Stimulated activated CD8-positive, alpha-beta memory T cell treated with anti-CD3 and anti-CD28 coated beads, Interleukin-15, amount 100 ng/mL, for 48 hours (primary cell): ENCODE results near the gene FAHD1.
"Not testable (repeated sequence)": the region's sequence is repeated elsewhere in the genome, so short reads cannot be mapped to it uniquely, and the experiment has no call there.

Source experiments
- DNase-seq, 2 donors: peaks; one replicate each; pipeline ENCODE4 v3.0.0-alpha.2; 2020; ENCODE audit warnings: low read depth in 2 of 2

FAHD1 gene

GRCh38 chr16:1789643-1790045 lies 37.4 kb upstream of the FAHD1 start:
- DNase-seq: no peak

DNA sequence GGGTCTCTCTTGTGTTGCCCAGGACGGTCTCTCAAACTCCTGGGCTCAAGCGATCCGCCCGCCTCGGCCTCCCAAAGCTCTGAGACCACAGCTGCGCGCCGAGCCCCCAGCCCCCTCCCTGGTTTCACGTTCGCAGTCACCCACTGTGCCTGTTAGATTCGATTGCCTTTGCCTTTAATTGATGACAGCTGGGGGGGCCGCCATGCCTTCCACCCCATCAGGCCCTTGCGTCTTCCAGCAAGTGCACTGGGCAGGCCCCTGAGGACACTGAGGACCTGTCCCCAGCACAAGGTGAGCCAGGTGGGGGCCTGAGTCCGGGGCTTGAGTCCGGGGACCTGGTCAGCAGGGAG lies 36.8 kb upstream of the FAHD1 start:
- DNase-seq: no peak

DNA sequence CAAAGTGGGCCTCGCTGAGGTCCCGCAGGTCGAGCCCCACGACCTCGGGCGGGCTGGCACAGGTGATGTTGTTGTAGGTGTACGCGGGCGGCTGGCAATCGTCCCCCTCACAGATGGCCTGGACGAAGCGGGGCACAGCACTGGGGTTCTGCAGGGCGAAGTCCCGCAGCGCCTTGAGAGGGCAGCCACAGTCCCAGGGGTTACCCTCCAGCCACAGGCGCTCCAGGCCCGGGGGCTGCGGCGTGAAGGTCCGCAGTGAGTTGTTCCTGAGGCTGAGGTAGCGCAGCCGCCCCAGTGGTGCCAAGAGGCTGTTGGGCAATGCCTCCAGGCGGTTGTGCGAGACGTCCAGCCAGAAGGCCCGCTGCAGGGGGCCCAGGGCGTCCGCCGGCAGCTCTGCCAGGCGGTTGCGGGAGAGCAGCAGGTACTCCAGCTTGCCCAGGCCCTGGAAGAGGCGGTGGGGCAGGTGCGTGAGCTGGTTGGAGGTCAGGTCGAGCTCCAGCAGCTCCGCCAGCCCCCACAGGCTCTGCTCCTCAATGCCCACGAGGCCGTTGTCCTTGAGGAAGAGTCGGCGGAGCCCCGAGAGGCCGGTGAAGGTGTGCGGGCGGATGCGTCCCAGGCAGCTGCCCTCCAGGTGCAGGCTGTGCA lies 36.3 kb upstream of the FAHD1 start:
- no peak for DNase-seq

GRCh38 chr16:1791256-1791942 lies 35.6 kb upstream of the FAHD1 start:
- no peak for DNase-seq

DNA sequence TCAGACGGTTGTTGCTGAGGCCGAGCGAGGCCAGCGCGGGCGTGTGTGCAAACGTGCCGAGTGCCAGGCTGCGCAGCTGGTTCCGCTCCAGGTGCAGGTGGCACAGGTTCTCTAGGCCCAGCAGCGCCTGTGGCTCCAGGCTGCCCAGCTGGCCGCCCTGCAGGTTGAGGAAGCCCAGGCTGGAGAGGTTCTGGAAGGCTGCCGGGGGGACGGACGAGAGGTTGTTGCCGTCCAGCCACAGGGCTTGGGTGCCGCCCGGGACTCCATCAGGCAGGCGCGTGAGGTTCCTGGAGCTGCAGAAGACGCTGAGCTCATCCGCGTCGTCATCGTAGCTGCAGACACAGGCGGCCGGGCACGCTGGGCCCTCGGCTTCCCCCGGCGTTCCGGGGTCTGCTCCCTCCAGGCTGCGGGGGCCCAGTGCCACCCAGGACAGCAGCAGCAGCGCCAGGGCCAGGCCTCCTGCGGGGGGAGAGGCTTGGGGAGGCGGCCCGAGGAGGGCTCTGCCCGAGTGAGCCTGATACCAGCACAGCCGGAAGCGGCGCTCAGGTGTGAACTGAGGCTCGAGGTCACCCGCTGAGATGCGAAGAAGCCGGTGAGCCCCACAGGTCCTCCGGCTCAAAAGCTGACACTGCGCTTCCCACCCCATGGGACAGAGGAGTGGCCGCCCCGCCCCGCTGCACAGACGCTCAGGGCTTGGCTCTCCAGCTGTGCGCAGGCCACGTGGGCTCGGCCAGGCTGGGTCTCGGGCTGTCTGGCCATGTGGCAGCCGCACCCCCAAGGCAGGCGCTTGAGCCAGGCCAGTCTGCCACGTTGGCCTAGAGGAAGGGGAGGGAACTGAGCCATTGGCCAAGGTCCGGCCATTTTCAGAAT lies 34.8 kb upstream of the FAHD1 start:
- no peak for DNase-seq

GRCh38 chr16:1792836-1793577 lies 34.0 kb upstream of the FAHD1 start:
- no peak for DNase-seq

GRCh38 chr16:1793578-1794220 lies 33.3 kb upstream of the FAHD1 start, which contains the start of gene IGFALS:
Gene IGFALS, minus strand, starts transcription at chr16:1793705. Its CDS starts 53 bp downstream, at chr16:1793652.
- DNase-seq: no peak

DNA sequence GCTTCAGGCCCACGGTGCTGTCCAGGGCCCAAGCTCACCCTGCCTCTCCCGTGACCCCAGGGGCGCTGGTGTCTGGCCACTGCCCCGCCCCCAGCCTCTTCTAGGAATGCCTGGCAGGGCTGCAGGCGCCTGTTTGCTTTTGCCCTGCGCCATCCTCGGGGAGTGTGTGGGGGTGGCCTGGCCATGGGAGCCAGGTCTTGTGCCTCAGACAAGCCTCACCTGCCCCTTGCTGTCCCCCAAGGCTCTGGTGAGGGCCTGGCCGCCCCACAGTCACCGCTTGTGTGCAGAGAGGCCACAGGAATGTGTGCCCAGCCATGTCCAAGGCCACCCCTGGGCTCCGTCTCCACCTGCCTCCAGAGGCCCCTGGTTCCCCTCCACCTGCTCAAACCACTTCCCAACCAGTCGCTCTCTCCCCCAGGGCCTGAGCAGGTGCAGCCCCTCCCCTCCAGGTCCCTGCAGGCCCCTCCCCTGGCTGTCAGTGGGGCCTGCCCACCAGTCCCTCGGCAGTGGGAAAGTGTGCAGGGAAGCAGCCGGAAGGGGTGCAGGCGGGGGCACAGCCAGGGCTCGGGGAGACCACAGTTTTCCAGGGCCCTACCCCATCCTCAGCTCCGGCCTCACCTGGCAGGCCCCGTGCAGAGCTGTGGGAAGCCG lies 32.7 kb upstream of the FAHD1 start:
- DNase-seq: no peak

DNA sequence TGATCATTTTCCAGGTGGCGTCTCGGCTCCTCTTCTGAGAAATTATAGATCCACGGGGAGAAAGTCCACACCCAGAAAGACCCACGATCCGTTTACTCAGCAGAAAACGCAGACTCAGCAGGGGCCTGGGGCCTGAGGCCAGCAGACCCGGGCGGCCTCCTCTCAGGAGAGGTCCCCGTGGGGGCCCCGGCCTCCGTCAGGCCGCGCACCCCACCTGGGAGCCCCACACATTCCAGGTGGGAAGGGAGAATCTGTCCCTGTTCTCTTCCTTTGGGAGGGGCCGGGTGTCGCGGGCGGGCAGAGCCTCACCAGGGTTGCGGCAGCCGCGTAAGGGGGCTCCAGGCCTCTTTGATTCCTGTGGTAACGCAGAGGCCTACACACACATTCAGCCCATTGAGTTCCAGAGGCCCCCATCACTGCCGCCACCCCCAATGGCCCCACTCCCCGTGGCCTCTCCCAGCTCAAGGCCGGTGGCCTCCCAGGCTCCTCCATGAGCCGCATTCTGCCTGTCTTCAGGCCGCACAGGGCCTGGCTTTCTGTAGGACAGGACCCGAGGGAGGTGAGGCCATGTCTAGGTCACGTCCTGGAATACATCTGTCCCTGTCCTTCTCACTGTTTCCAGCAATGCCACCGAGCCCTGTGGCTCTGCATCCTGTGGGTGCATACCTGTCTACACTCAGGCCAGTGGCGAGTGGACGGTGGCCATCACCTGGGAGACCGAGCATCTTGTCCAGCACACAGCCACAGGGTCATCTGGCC lies 31.9 kb upstream of the FAHD1 start:
- no peak for DNase-seq

DNA sequence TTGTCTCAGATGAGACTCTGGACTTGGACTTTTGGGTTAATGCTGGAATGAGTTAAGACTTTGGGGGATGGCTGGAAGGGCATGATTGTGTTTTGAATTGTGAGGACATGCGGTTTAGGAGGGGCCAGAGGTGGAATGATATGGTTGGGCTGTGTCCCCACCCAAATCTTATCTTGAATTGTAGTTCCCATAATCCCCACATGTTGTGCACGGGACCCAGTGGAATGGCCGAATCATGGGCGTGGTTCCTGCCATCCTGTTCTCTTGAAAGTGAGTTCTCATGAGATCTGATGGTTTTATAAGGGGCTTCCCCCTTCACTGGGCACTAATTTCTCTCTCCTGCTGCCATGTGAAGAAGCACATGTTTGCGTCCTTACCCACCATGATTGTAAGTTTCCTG lies 27.7 kb upstream of the FAHD1 start:
- not testable (repeated sequence) for DNase-seq

DNA sequence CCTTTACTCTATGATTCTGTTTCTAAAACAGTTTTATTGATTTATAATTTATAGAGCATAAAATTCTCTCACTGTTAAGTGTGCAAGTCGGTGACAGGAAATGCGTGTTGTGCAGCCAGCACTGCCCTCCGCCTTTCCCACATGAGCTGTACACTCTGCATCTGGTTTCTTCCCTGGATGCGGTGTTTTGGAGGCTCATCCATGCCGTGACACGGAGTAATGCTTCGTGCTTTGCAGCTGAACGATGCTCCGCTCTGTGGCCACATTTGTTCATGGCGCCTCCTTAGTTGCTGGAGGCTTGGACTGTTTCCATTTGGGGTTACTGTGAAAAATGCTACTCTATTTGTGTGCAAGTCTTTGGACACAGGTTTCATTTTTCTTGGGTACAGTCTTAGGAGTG lies 26.3 kb upstream of the FAHD1 start:
- no peak for DNase-seq

GRCh38 chr16:1807626-1808025 lies 19.4 kb upstream of the FAHD1 start:
- DNase-seq: no peak

- DNase-seq: no peak
Observed at GRCh38 chr16:1808691-1809090, 18.3 kb upstream of the FAHD1 start.

DNA sequence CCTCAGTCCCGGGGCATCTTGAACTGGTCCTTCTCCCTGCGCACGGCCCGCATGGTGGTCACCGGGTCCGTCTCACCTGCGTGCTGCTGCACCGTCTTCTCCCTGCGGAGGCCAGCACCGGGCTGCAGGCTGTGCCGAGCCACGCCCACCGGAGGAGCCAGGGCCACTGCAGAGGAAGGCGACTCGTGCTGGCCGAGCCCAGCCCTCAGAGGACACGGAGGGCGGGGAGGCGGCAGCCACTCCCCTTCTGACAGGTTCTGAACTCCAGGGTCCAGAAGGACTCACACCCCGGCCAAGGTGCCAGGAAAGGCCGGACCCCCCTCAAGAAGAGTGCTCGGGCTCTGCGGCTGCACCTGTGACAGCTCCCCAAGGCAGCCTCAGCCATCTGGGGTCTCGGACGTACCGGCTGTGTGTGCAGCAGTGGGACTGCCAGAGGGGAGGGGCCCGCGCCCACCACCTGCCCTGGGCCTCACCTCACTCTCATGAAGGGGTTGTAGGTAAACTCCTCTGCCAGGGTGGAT lies 17.7 kb upstream of the FAHD1 start:
- no peak for DNase-seq

- no peak for DNase-seq
Observed at GRCh38 chr16:1810106-1810505, 16.9 kb upstream of the FAHD1 start.

- no peak for DNase-seq
Observed at GRCh38 chr16:1810536-1810935, 16.5 kb upstream of the FAHD1 start.

- DNase-seq: peak; percentile 38 to 49
Observed at GRCh38 chr16:1812732-1813163, 14.3 kb upstream of the FAHD1 start.

GRCh38 chr16:1815461-1815860 lies 11.5 kb upstream of the FAHD1 start:
- no peak for DNase-seq

DNA sequence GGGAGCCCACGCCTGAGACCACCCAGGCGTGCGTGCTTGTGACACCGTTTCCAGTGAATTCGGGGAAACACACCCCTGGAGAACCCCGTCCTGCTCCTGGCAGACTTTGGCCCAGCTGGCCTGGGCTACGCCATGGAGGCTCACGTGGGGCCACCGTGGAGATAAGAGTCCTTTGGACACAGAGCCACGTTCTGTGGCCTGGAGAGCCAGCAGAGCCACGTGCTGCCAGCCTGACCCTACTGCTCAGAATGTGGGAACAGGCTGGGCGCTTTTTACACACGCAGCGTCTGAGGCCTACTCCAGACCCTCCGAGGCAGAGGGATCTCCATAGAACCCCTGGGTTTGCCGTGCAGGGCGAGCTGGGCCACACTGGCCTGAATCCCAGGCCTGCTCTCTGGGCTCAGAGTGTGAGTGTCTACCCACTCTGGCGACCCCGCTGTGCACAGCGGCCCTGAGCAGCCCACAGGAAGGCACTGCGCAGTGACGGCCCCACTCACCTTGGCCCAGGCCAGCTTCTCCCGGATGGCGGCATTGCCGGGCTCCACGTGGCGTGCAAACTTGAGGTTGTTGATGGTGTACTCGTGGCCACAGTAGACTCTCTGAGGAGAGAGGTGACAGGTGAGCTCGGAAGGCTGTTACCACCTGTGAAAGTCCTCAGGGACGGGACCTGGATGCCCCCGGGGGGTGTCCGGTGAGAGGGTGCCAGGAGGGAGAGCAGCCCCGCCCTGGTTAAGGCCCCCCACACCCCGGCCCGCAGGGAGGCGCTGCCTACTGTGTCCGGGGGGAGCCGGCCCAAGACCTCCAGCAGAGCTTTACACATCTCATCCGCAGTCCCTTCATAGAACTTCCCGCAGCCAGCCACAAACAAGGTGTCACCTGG lies 10.4 kb upstream of the FAHD1 start:
- DNase-seq: no peak
